COR-L47 (cell line): ENCODE measurements around the gene FHL3.
"Not testable (repeated sequence)": the region's sequence is repeated elsewhere in the genome, so short reads cannot be mapped to it uniquely, and the experiment has no call there.

Experiments used
- DNase-seq: peaks from one replicate; lab custom pipeline; 2025; lab: John Stamatoyannopoulos, UW

The FHL3 gene

GRCh38 chr1:38034871-38035270, 29.6 kb upstream of the FHL3 start:
- no peak for DNase-seq

- DNase-seq: not testable (repeated sequence)
Measured at GRCh38 chr1:38032992-38033391, 27.7 kb upstream of the FHL3 start.

DNA sequence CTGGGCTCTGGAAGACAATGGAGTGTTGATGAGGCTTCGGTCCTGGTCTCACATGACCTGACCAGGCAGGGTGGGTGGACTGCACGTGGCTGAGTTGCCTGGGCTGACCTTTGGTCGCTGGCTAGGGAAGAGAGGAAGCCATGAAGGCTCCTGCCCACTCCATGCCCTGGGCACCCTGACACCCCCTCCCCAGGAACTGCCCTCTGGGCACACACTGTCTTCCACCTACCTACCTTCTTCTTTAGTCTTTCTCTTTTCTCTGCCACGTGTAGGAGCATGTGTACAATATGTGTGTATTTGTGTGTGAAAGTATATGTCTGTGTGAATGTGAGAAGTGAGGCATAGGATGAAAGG, 26.2 kb upstream of the FHL3 start:
- DNase-seq: no peak

DNA sequence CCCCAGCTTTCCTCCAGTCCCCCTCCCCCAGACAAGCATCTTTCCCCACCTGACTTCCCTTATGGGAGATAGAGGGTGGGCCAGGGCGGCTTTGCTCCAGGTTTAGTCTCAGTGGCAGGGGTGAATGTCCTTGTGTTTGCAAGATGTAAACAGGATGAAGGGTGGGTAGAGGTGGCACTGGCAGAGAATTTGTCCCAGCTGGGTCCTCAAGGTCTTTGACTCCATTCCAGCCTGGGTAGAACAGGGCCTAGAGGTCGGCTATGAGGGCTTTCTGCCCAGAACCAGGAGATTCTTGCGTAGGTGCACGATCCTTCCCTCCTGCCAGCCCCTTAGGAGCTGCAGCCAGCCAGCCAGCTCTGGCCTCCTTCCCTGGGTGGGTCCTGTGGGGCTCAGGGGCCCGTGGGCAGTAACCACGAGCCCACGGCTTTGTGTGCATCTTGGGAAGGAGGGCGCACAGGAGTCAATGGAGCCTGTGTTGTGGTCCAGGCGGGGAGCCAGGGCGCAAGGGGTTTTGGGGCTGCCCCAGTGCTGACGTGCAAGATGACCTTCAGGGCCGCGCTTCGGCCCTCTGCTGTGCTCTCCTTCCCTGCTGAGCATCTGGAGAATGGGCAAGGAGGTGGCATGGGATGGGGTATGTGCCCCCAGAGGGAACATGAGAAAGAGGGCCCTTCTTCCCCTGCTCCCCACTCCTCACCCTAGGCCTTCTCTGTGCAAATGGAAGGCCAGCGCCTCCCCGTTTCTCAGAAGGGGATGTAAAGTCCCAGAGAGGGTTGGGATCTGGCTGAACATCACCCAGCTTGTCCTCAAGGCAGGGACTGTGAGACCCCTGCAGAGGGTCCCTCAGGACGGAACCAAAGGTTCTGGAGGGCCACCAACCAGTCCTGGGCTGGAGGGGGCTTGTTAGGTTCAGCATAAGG, 25.5 kb upstream of the FHL3 start:
- DNase-seq: no peak

DNA sequence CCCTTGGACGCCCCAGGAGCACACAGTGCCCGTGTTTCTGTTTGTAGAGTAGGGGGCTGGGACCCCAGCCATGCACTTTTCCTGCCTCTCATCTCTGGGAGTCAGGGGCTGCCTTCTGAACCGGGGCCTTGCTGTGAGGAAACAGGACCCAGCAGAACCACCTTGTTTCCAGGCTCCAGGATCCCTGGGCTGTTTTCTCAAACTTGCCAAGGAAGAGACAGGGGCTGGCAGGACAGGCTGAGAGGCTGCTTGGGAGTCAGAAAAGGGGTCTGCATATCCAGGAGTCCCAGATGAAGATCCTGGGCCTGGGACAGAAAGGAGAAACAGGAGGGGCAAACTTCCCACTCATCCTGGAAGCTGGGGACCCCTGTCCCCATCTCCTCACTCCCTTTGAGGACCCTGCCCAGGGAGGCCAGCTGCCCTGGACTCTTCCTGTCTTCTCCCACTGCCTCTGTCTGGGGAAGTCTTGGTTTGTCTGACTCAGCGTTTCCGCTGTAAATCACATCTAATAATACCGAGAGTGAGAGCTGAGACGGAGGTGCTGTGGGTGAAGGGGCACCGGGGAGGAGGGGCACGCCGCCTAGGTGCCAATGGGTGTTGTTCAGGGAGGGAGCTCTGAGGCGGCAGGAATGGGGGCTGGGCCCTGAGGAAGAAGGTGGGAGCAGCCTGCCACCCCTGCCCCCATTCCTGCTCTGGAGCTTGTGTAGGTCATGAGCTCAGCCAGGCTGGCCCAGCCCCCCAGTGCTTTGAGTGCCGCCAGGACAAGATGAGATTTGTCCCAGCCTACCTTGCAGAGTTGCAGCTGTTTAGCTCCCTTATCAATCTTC, 24.6 kb upstream of the FHL3 start:
- DNase-seq: no peak

DNA sequence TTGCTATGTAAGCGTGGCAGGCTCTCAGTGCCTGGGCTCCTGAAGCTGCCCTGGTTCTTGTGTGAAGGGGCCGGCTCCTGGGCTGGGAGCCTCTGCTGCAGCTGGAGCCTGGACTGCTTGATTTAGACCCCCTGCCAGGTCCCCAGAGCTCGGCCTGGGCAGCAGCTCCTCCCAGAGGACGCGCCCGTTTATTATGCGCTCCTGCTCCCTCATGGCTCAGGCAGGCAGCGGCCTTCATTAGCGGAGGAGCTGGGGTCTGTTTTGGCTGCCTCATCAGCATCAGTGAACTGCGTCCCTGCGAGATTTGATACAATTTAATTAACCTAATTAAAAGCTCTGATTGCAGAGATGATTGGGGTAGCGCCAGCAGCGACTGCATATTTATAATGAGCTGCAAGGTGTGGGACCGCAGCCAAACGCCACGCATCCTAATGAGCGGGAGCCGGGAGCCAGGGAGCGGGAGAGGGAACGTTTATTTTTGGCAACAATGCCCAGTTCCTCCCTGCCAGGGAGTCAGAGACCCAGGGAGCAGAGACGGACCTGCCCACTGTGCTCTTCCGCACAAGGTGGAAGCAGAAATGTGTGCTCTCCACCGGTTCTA, 23.9 kb upstream of the FHL3 start:
- peak; percentile 98 for DNase-seq

DNA sequence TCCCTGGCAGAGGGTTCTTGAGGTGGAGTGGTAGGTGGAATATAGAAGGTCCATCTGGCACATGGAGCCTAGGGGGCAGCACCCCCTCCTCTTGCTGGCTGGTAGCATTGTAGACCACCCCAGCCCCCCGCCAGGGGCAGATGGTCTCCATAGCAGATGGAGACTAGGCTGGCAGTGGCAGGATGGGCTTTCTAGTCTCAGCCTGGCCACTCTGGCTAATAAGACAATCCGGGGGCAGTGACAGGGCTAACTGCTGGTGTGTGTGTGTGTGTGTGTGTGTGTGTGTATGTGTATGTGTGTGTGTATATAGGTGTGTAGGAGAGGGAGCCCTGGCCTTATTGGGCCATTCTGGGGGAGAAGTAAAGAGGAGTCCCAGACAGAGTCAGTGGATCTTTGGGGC, 23.4 kb upstream of the FHL3 start:
- DNase-seq: no peak

DNA sequence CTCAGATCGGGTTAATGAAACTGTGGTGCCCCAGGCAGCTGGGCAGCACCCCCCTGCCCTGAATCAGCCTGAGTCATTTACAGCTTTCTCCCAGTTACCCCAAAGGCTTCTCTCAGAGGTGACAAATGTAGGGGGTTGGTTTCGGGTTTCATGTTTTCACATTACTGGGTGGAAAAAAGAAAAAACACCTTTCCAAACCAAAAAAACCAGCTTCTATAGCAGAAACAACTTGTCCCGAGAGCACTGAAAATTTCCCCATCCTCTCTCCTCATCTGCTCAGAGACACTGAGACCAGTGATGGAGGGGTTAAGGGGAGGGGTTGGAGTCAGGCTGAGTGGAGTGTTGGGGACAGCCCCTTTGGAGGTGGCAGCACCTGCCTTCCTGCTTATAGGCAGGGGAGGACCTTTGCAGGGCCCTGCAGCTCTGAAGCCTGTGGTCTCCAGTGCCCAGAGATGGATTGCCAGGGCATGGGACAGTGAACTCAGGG, 22.8 kb upstream of the FHL3 start:
- DNase-seq: no peak

GRCh38 chr1:38027201-38028104, 22.1 kb upstream of the FHL3 start:
- DNase-seq: no peak

GRCh38 chr1:38026592-38027200, 21.4 kb upstream of the FHL3 start:
- no peak for DNase-seq

DNA sequence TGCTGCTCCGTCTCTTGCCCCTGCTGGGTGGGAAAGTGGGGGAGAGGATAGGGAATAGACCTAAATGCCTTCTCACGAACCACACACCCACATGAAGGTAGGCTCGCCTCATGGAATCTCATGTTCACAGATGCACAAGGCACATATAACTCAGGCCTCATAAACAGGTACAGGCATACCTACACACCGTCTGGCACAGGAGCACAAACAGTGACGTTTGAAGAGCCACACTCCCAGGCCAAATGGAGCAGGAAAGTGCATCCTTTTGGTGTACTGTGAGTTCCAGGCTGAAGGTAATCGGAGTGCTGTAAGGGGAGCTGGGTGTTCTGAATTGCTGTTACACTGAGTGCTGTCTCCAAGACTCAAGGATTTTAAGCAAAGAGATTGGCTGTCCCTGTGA, 20.4 kb upstream of the FHL3 start:
- DNase-seq: no peak

- no peak for DNase-seq
Measured at GRCh38 chr1:38025233-38025632, 19.9 kb upstream of the FHL3 start.

DNA sequence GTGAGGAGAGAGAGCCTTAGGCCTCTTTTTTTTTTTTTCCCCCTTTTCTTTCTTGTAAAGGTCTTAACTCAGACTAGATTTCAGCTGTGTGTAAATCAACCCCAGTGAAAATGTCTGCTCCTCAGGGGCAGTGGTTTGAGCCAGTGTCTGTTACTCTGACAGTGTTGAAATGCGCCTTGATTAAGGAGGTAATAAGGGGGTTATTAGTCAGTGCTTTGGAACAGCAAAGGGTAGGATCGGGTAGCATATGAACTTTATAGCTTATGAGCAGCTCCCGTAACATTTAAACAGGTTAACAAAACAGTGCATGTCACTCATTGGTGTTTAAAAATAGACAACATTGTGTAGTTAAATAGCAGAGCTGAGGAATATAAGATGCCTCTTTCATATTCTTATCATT, 17.5 kb upstream of the FHL3 start:
- no peak for DNase-seq

GRCh38 chr1:38021969-38022368, 16.7 kb upstream of the FHL3 start:
- DNase-seq: no peak

GRCh38 chr1:38020396-38020795, 15.1 kb upstream of the FHL3 start:
- no peak for DNase-seq

DNA sequence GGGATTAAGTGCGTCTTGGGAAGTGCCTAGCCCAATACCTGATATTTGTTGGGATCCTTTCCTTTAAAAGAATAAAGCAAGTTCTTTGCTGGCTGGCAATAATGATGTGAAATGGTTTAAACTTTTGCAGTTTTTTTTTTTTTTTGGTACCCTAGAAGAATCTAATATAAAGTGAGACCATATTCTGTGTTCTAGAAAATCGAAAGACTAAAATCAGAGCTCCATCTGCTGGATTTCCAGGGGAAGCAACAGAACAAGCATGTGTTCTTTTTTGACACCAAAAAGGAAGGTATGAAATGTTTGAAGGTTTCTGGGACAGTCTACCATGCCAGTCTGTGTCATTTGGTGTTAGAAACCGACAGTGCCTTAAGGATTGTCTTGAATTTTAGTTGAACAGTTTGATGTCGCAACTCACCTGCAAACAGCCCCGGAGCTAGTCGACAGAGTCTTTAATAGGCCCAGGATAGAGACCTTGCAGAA, 13.6 kb upstream of the FHL3 start:
- no peak for DNase-seq

- DNase-seq: no peak
Measured at GRCh38 chr1:38015978-38016725, 10.8 kb upstream of the FHL3 start.

DNA sequence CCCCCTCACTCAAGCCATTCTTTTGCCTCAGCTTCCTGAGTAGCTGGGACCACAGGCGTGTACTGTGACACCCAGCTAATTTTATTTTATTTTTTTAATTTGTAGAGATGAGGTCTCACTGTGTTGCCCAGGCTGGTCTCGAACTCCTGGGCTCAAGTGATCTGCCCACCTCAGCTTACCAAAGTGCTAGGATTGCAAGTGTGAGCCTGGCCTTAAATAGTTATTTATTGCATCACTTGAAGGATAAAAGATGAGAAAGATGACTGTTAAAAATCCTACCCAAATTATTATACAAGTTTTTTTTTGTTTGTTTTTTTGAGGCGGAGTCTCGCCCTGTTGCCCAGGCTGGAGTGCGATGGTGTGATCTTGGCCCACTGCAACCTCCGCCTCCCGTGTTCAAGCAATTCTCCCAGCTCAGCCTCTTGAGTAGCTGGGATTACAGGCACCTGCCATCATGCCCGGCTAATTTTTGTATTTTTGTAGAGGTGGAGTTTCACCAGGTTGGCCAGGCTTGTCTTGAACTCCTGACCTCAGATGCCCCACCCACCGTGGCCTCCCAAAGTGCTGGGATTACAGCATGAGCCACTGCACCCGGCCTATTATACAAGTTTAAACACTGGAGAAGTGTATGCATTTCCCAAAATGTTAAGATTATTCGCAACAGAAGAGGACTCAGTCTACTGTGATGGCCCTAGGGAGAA, 9.6 kb upstream of the FHL3 start:
- no peak for DNase-seq

DNA sequence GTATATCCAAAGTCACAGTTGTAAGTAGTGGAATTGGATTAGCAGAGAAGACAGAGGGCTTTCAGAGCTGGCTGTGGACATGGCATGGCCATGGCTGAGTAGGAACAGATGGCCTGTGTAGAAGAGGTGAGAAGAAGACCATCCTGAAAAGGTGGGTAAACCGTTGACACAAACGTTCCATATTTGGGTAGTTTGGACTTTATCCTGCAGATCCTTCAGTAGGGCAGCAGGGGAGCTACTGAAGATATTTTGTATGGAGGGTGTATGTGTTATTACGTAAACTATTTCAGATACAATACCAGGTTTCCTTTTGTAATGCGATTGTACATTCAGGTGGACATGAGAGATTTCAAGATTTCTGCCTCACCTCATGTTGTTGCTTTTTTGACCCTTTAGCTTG, 8.9 kb upstream of the FHL3 start:
- DNase-seq: no peak

DNA sequence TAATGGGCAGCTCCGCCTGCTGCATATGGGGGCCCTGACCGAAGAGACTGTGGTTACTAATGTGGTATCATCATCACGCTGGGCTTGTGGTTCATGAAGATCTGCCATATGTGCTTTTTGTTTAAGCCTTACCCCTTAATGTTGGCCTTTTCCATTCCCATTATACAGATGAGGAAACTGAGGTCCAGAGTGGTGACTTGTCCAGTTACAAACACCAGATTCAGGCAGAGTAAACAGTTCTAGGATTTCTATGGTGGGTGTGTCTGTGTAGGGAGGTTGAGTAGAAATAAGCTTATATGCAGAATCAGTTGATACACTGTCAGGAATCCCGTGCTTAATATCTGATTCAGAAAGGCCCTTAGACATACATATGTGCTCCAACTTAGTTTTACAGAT, 7.9 kb upstream of the FHL3 start:
- no peak for DNase-seq
